ENCODE data around the gene ZMYND11. TPM values are rescaled to one million over a fixed set of nuclear protein-coding genes. Genes with fewer than 3 reads are reported as not detected.

The ZMYND11 gene
- total and polyA plus RNA-seq, 2 donors (not counting 1 experiment from before 2014, with no cell fraction given): 17.3 to 50.1 TPM

DNA sequence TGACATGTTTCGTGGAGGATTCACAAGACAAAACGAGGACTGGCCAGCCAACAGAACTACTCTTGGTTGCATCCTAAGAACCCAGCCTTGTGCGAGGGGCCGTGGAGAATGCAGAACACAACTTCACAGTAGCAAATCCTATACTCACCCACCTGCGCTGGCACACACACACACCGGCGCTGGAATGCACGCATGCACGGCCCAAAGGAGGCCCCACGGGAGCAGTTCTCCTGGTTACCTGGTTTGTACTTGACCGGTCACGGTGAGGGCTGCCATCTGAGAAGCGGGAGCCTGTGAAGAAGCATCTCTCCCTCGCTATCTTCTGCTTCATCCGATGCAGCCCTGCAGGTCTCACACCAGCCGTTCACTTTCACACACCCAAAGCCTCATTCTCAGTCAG, 137.8 kb downstream of the ZMYND11 start:
- H3K27ac ChIP-seq (ENCODE audit: low read length in 2 of 2): no peak overlapping the region

GRCh38 chr10:274866-275265, 139.6 kb downstream of the ZMYND11 start:
- no peak overlapping the region for H2AFZ ChIP-seq (ENCODE audit: insufficient read depth, low read depth, low read length, poor library complexity, severe bottlenecking)
- intact Hi-C loops (cut with micrococcal nuclease): no loop called here
- no peak overlapping the region for H3K4me3 Mint-ChIP-seq
- H3K9ac ChIP-seq (ENCODE audit: low read length): no peak overlapping the region
- POLR2A ChIA-PET: no interaction called here
- H3K4me2 ChIP-seq (replicated peaks; ENCODE audit: low read depth, low read length, poor library complexity, severe bottlenecking): no peak overlapping the region
- no peaks in the 10 kb centered on the region for H3K27me3 ChIP-seq (replicated peaks in 1 of 4; ENCODE audit: control extremely low read depth in 1 of 4, control insufficient read depth in 3 of 4, insufficient read depth in 4 of 4, low read length in 3 of 4)
- H3K9me3 ChIP-seq (ENCODE audit: control extremely low read depth in 1 of 3, control insufficient read depth in 2 of 3, insufficient read depth in 1 of 3, low read length in 2 of 3): no peaks in the 10 kb centered on the region
- no peaks in the 10 kb centered on the region for H3K4me1 Mint-ChIP-seq
- H3K27ac ChIP-seq (ENCODE audit: low read length in 2 of 2): no peak overlapping the region
- H3K79me2 ChIP-seq (ENCODE audit: control insufficient read depth, insufficient read depth, low read length): no peaks in the 10 kb centered on the region
- H4K20me1 ChIP-seq (ENCODE audit: control insufficient read depth, insufficient read depth, low read length, poor library complexity, severe bottlenecking): no peaks in the 10 kb centered on the region
- no peak overlapping the region for H3K27ac Mint-ChIP-seq
- ATAC-seq (ENCODE audit: low read depth): no peak
- TF ChIP-seq, protein P1, sequence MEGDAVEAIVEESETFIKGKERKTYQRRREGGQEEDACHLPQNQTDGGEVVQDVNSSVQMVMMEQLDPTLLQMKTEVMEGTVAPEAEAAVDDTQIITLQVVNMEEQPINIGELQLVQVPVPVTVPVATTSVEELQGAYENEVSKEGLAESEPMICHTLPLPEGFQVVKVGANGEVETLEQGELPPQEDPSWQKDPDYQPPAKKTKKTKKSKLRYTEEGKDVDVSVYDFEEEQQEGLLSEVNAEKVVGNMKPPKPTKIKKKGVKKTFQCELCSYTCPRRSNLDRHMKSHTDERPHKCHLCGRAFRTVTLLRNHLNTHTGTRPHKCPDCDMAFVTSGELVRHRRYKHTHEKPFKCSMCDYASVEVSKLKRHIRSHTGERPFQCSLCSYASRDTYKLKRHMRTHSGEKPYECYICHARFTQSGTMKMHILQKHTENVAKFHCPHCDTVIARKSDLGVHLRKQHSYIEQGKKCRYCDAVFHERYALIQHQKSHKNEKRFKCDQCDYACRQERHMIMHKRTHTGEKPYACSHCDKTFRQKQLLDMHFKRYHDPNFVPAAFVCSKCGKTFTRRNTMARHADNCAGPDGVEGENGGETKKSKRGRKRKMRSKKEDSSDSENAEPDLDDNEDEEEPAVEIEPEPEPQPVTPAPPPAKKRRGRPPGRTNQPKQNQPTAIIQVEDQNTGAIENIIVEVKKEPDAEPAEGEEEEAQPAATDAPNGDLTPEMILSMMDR (IDR thresholded peaks at IDR 0.05): no peak
- no peak for TF ChIP-seq EZH2 (IDR thresholded peaks at IDR 0.05; ENCODE audit: borderline replicate concordance, insufficient read depth, low read depth, low read length, poor library complexity, severe bottlenecking)
- peaks cover 0 to 7% of the 10 kb centered on the region in 2 experiments for H3K36me3 ChIP-seq (replicated peaks in 1 of 2; ENCODE audit: control extremely low read depth in 1 of 2, control insufficient read depth in 1 of 2, extremely low read depth in 1 of 2, insufficient read depth in 2 of 2, low read length in 1 of 2)
- no peaks in the 10 kb centered on the region for H3K27me3 Mint-ChIP-seq
- CTCF ChIA-PET: interaction anchor here (1.5 kb wide), 1 partner anchor 40 kb away, joined by 3 read pairs; no protein-coding TSS in a partner anchor
- DNase-seq: no peak
- H3K9me3 Mint-ChIP-seq (ENCODE audit: insufficient read depth): no peaks in the 10 kb centered on the region
- 100% methylated on average over 1 of the region's 2 CpGs for WGBS (ENCODE audit: insufficient coverage)
- H3K4me3 ChIP-seq (ENCODE audit: control extremely low read depth in 1 of 5, extremely low read depth in 1 of 5, insufficient read depth in 1 of 5, low read depth in 2 of 5, low read length in 4 of 5): no peak overlapping the region
- no peaks in the 10 kb centered on the region for H3K4me1 ChIP-seq (ENCODE audit: control insufficient read depth in 2 of 2, insufficient read depth in 2 of 2, low read length in 2 of 2)

More for the DNA sequence above, 137.8 kb downstream of the ZMYND11 start:
- H3K4me1 Mint-ChIP-seq: no peaks in the 10 kb centered on the region
- CTCF ChIA-PET: no interaction called here
- Histone ChIP-seq H3K27me3 (replicated peaks in 1 of 4; ENCODE audit: control extremely low read depth in 1 of 4, control insufficient read depth in 3 of 4, insufficient read depth in 4 of 4, low read length in 3 of 4) (no peaks in the 10 kb centered on the region), H3K36me3 (replicated peaks in 1 of 2; ENCODE audit: control extremely low read depth in 1 of 2, control insufficient read depth in 1 of 2, extremely low read depth in 1 of 2, insufficient read depth in 2 of 2, low read length in 1 of 2) (peaks cover 0 to under 1% of the 10 kb centered on the region in 2 experiments), H3K4me3 (ENCODE audit: control extremely low read depth in 1 of 5, extremely low read depth in 1 of 5, insufficient read depth in 1 of 5, low read depth in 2 of 5, low read length in 4 of 5) (no peak overlapping the region), H2AFZ (ENCODE audit: insufficient read depth, low read depth, low read length, poor library complexity, severe bottlenecking) (no peak overlapping the region), H3K4me1 (ENCODE audit: control insufficient read depth in 2 of 2, insufficient read depth in 2 of 2, low read length in 2 of 2) (no peaks in the 10 kb centered on the region), H3K9me3 (ENCODE audit: control extremely low read depth in 1 of 3, control insufficient read depth in 2 of 3, insufficient read depth in 1 of 3, low read length in 2 of 3) (no peaks in the 10 kb centered on the region), H3K9ac (ENCODE audit: low read length) (no peak overlapping the region), H4K20me1 (ENCODE audit: control insufficient read depth, insufficient read depth, low read length, poor library complexity, severe bottlenecking) (no peaks in the 10 kb centered on the region), H3K4me2 (replicated peaks; ENCODE audit: low read depth, low read length, poor library complexity, severe bottlenecking) (no peak overlapping the region), H3K79me2 (ENCODE audit: control insufficient read depth, insufficient read depth, low read length) (no peaks in the 10 kb centered on the region)
- WGBS (ENCODE audit: insufficient coverage): 98% methylated on average over 10 of the region's 16 CpGs
- no peak for DNase-seq
- ATAC-seq (ENCODE audit: low read depth): no peak
- no peaks in the 10 kb centered on the region for H3K9me3 Mint-ChIP-seq (ENCODE audit: insufficient read depth)
- H3K27me3 Mint-ChIP-seq: no peaks in the 10 kb centered on the region
- intact Hi-C loops (cut with micrococcal nuclease): no loop called here
- POLR2A ChIA-PET: no interaction called here
- H3K27ac Mint-ChIP-seq: no peak overlapping the region
- TF ChIP-seq, protein P1 (IDR thresholded peaks at IDR 0.05): no peak
- TF ChIP-seq EZH2 (IDR thresholded peaks at IDR 0.05; ENCODE audit: borderline replicate concordance, insufficient read depth, low read depth, low read length, poor library complexity, severe bottlenecking): no peak
- H3K4me3 Mint-ChIP-seq: no peak overlapping the region
